Measurements from ENCODE around the gene TRIM43B.
"Not testable (repeated sequence)": the region's sequence is repeated elsewhere in the genome, so short reads cannot be mapped to it uniquely, and the experiment has no call there.

The TRIM43B gene

DNA sequence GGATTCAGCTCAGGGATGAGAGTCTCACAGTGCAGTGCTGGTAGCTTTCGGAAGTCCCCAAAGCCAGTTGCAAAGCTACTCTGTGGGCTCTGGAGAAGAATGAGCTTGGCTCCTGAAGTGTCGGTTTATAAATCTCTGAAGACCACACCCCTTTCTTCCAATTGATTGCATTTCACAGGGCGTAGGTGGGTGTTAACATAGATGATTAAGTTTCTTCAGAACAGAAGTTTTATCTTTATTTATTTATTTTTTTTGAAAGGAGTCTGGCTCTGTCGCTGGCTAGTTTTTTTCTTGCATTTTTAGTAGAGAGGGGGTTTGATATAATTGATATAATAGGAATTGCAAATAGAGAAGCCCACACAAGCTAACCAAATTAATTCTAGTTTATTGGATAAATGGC, at the start of gene TRIM43B:
Gene TRIM43B, minus strand, starts transcription at position 101 of the 400 bp plus-strand sequence. CDS start 2,040 bp downstream, outside the sequence.
- not testable (repeated sequence) for DNase-seq

DNA sequence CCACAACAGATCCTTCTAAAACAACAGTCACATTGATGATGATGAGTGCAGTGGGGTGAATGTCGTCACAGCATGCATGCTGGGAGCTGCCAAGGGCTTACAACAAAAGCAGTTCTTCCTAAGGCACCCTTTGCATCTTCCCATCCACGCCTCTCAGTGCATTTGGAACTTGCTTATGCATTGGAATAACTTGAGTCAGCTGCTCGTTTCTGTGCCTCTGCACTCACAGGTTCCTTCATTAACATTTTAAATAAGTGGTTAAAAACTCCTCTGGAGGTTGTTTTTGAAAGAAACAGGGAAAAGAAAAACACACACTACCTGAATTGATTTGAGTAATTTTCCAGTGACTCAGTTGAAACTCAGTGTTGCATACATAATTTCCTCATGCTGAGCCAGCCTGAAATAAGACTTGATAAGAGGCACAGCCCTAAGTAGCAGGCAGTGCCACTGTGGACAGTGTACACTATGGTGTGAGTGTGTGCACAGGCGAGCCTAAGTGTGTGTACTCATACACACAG, 46.8 kb upstream of the TRIM43B start:
- DNase-seq: no peak

DNA sequence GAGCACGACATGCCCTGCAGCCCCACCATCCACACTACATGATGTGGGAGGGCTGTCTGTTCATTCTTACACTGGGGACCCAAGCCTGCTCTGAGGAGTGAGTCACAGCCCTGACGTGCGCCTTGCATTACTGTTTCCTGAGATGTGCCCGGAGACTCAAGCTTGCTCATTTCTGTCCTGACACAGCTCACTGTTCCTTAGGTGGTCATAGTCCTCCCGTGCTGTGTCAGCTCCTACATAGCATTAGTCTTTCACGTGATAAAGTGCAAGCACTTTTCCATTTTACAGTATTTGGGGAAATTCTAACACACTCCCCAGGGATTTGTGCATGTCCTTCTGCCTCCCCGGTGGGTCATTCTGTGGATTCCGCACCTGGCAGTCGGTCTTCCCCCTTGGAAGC, 46.2 kb upstream of the TRIM43B start:
- no peak for DNase-seq

DNA sequence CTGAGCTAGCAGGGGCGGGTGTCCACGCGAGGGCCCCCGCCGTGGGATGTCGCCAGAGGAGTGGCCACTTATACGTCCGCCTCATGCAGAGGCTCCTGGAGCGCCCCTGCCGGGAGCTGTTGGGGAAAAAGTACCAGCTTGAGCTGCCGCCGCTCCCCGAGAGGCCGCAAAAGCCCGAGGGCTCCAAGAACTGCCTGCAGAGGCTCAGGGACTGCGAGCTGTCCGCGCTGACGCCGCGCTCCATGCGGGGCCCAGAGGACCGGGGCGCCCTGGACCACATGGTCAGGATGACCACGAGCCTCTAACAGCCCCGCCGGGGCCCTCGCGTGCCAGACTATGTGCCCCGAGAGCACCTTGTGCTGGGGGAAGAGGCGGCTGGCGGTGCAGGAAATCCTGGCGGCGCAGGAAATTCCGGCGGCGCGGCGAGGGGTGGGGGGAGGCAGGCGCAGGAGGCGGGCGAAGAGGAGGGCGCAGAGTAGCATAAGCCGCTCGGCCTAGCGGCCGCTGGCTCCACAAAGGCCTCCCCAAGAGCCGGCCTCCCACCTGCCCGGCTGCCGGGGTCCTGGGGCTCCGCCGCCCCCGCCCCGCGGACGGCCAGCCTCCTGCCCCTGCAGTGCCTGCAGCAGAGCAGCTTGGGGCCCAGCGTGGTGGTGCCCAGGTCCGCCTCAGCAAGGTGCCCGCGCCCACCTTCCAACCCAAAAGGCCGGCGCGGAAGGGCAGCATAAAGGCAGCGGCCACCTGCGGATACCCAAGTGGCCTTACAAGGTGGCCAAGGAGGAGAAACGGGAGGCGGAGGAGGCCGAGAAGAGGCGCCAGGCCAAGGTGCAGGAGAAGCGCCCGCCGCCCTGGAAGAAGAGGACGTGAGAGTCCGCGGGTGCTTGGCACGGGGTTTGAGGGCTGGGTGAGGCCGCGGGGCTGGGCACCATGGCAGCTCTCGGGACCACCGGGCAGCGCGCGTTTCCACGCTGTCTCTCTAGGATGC, 42.1 kb upstream of the TRIM43B start:
- DNase-seq: peak; percentile 58

DNA sequence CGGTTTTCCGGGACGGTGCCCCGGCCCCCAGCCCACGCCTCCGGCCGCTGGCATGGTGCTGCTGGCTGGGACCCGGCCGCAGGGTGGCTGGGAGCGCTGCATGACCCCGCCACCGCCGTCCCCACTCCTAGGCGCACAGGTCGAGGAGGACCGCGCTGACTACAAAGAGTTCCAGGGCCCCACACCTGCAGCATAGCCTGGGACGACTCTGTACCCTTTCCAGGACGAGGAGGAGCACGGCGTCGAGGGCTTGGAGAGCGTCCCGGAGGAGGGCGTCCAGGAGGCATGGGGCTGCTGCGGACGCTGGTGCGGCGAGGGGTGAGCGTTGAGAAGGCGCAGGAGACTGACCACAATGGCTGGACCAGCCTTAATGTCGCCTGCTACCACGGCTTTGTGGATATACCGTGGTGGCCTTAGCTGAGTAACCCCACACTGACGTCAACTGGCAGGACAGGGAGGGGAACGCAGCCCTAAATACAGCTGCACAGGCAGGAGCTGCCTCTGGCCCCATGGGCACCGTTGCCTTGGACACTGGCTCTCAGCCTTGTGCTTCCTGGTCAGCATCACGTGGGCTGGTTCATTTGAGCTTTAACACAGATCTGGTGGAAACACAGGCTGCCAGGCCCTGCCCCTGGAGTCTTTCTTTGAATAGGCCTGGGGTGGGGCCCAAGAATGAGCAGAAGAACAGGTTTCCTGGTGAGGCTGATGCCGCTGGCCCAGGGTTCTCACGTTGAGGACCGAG, 40.9 kb upstream of the TRIM43B start:
- peak; percentile 70 for DNase-seq

DNA sequence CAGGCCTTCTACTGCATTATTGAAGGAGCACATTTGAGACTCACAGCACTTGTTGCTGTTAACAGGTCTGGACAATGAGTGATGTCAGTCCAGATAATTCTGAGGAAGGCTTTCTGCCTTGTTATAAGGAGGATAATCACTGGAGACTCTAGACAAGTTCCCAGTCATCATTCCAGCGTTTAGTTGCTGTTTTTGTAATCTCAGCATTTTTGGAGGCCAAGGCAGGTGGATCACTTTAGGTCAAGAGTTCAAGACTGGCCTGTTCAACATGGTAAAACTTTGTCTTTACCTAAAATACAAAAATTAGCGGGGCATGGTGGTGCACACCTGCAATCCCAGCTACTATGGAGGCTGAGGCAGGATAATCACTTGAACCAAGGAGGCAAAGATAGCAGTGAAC, 39.6 kb upstream of the TRIM43B start:
- no peak for DNase-seq

DNA sequence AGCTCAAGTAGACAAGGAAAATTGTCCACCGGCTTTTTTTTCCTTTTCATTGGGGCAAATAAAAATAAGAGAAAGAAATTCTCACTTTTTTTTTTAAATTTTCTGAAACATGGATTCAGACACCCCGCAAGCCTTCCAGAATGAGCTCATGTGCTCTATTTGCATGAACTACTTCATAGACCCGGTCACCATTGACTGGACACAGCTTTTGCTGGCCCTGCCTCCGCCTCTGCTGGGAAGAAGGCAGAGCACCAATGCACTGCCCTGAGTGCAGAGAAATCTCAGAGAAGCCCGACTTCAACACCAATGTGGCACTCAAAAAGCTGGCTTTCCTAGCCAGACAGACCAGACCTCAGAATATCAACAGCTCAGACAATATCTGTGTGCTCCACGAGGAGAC, 30.2 kb upstream of the TRIM43B start:
- no peak for DNase-seq

DNA sequence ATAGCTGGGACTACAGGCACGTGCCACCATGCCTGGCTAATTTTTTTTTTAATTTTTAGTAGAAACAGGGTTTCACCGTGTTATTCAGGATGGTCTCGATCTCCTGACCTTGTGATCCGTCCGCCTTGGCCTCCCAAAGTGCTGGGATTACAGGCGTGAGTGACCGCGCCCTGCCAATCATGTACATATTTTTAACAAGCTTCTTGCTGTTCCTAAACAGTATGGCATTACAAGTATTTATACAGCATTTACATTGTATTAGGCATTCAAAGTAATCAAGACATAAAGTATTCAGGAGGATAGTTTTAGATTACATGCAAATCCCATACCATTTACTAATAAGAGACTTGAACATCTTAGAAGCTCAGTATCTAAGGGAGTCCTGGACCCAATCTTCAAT, 29.7 kb upstream of the TRIM43B start:
- not testable (repeated sequence) for DNase-seq

DNA sequence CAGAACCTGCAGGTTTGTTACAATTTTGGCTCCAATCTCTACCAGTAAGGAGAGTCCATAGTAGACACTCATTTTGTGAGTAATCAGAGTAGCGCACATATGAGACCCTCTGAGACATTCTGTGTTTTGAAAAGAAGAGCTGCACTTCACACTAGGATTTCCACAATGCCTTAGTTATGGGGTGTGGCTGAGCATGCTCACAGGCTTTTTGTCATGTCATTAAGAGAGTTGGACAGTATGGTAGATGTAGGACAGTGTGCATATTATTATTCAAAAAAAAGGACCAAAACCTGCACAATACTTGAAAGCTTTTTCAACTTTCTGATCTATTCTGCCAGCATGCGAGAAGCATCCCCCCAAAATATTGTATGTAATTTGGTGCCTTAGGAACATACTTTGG, 24.9 kb upstream of the TRIM43B start:
- no peak for DNase-seq

DNA sequence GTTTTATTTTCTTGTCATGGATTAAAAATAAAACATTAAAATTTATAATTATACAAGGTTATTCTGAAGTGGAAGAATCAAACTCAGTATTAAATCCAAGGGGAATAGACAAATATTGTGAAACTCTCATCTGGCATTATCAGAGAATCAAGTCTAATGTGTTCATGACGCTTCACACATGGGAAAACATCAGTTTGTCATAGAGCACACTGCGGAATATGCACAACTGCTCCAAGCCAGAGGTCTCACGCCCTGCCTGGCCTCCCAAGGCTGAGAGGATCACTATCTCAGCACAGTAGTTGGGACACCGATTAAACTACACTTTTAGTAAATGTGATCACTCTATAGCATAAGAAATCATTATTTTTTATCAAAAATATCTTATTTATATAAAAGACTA, 20.7 kb upstream of the TRIM43B start:
- DNase-seq: no peak

DNA sequence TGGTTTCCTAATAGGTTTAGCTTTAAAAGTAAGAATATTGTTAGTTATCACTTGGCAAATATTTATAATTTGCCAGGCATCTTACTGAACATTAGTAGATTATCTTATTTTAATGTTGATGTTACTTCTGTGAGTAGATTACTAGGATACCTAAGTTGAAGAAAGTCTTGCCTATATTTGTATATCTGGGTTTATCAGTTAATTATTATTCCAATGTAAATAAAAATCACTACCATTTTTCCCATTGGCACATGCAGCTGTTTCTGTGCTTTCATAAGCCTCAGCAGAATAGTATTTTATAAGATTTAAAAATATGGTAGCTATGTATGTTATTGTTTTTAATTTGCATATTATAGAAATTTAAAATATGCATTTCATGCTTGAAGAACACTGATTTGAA, 16.3 kb upstream of the TRIM43B start:
- DNase-seq: no peak

DNA sequence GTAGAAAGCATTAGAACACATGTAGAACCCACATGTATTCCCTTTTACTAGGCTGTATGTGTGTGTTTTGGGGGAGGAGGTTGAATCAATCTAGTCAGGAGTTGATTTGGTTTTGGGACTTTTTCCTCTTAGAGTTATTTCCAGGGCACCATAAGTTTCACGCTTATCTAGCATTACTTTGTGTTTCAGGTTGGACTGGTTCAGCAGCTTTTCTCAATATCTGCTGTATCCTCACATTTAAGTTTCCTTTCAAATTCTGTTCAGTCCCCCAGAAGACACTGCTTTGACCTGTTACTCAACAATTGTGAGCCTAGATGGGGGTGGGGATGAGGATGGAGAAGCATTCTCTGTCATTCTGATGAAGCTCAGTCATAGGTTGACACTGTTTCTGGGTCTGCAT, 7.5 kb upstream of the TRIM43B start:
- not testable (repeated sequence) for DNase-seq

DNA sequence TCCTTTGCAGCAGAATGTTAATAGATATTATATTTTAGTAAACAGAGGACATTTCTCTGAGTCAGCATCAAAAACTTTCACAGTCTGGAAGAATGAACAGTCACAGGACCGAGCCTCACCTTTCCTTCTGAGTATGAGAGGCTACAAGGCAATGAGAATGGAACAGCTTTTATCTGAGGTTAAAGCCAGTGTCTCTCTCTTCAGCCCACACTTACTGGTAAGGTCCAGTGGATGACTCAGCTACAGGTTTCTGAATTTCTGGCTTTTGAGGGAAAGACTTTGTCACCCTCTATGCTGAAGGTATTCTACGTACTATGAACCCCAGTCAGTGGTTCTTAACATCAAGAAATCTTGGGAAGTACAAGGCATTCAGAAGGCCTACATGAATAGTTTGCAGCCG, 9.5 kb downstream of the TRIM43B start:
- DNase-seq: not testable (repeated sequence)

DNA sequence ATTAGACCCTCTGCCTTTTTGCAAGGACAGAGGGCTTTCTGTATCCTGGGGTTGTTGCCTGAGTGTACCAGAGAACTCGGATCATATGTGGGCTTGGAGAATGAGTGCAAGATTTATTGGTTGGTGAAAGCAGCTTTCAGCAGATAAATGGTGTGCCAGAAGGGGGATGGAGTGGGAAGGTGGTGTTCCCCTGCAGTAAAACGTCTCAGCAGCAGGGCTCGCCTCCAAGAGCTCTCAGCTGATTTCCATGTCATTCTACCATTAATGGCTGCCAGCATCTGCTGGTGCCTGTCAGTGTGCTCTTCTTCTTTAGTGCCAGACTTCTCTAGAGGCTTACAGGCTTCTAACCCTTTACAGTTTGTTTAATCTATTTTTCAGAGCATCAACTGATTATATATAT, 16.6 kb downstream of the TRIM43B start:
- not testable (repeated sequence) for DNase-seq

DNA sequence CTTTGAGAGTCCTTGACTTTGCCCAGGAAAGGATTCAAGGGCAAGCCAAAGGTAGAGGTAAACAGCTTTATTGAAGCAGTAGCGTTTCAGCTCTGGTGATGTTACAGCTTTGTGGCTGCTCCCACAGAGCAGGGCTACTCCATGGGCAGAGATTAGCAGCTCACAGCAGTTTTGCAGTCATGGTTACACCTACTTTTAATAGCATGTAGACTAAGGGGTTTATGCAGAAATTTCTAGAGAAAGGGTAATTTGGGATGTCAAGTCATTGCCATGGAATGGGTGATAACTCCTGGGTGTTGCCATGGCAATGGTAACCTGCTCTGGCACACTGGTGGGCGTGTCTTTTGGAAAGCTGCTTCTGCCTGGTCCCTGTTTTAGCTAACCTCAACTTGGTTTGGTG, 18.0 kb downstream of the TRIM43B start:
- DNase-seq: not testable (repeated sequence)

DNA sequence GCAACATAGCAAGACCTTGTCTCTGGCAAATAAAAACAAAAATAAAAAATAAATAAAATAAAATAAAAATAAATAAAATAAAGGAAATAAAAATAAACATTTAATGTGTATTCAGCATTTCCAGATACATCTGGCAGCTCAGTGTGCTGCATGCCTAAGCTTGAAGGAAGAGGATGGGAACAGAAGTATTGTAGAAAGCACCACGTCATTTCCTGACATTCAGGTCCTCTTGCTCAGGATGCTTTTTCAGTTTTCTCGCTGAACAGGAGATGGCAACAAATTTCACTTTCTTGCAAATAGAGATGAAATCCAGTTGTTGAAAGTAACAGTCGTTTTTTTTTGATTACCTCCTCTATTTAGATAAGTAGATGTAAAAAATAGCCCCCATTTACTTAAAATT, 21.3 kb downstream of the TRIM43B start:
- DNase-seq: not testable (repeated sequence)

DNA sequence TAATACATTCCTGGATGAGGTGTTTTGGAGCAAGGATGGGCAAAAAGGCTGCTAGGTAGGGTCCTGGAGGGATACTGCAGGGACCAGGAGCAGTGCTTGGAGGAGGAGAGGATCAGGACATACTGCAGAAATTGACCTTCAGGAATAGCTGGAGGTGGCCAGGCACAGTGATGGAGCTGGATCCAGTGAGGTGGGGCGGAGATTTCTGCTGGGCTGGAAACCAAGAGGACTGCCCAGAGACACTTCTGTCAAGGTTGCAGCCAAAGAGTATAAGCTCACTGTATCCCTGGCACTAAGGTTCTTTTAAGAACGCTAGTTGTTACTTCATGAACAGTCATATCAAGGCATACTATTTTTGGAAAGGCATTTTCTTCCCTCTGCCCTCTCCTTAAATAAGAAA, 39.2 kb downstream of the TRIM43B start:
- DNase-seq: not testable (repeated sequence)

DNA sequence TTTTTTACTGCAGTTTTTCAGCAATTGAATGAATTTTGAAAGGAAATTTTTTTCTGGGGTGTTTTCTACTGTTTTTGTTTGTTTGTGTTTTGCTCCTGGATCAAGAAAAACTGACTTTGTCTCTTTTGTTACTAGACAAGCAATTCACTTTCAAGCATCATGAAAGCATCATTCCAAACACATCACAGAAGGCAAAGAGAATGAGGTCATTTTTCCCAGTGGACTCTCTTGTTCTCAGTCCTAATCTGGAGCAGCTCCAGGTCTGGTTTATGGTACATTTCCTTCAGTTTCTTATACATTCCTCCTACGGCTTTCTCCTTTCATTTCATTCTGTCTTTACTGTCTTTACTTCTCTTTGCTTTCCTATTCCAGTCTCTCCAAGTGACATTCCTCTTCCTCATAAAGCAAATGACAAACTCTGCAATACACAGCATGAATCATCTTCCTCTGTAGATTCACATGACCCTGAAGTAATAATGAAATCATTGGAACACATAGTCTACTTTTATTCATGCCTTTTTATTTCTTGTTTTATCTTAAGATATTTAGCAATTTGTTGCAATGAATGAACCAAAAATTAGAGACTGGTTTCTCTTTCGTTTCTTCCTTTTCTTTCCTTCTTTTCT, 42.0 kb downstream of the TRIM43B start:
- DNase-seq: not testable (repeated sequence)

DNA sequence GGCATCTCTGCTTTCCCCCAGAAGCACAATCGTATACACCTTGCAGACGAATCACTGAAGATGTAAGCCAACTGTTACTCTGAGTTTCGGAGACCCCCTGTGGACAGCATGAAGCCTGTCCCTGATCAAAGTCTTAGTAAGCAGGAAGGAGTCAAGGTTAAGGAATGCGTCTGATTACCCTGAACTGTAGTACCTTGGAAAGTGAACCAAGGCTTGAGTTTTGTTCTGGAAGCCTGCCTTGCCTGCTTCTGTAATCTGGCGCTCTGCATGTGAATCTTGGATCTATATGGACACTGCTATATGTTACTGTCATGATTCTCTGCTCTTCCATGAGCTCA, 48.7 kb downstream of the TRIM43B start:
- not testable (repeated sequence) for DNase-seq

DNA sequence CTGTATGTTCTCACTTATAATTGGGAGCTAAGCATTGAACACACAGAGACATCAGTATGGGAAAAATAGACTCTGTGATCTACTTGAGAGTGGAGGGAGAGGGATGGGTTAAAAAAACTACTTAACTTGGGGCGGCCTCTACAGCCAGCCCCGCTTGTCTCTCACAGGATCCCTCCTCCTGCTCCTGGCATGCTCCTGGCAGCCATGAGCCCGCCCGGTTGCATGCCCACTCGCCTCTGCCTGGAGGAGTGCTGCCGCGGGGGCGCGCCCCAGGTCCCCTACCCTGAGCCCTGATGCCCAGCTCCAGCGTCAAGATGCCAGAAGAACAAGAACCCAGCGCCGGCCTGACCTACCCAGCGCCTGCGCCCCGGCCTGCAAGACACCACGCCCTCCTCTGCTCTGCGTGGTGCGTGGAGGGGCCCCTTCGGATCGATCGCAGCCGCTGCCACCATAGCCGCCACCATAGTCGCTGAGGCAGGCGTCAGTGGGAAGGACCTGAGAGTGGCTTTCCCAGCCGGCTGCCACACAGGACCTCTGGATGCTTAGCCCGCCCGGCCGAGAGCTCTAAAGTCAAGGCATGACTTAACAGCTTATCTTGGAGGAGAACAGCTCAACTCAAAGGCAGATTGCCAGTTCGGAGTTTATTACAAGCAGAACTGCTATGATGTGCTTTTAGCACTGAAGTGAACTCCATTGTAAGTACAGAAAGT, 49.2 kb downstream of the TRIM43B start:
- not testable (repeated sequence) for DNase-seq

DNA sequence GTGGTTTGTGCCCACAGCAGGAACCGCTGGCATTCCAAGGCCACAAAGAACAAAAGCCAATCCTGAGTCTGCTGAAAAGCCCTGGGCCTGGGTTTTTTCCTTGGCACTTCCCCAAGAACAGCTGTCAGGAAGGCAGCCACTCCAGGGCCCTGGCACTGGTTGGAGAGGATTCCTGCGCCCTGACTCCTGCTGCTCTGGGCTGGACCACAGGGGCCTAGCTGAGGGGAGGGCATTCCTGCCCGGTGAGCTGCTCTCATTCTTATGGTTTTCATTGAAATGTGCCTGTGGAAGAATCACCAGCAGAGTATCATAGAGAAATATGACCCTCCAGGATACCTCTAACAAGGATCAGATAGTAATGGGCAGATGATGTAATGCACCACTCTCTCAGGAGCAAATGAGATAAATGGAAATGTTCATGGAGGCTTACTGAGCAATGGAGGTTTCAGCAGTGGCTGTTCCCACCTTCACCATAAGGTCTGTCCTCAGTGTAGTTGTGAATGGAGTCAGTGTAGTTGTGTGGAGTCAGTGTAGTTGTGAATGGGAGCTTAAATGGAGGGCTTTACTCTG, 50.0 kb downstream of the TRIM43B start:
- not testable (repeated sequence) for DNase-seq

DNA sequence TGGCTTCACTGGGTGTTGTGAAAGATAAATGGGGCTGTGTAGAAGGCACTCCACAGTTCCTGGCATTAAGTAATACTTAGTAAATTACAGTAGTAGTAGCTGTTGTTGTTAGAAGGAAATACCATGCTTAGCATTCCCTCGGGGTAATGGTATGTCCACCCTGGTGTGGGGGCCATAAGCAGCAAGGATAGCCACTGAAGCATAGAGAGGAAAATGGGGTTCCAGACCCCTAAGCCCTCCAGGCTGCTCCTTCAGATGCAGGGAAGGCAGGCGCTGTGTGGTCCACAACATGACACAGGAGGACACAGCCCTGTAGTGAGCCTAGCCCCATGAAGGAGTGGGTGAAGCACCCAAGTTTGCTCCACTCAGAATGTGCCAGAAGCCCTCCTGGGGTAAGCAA, 50.6 kb downstream of the TRIM43B start:
- DNase-seq: not testable (repeated sequence)

Data from DMS153 (cell line).